PC-3 (cell line): ENCODE data around the gene RTP5. TPM values are rescaled to one million over a fixed set of nuclear protein-coding genes. Genes with fewer than 3 reads are reported as not detected.
"Not testable (repeated sequence)": the region's sequence is repeated elsewhere in the genome, so short reads cannot be mapped to it uniquely, and the experiment has no call there.

Experiments
- ATAC-seq: fragments of 200-7000 bp; cut with Tn5 transposase; 2 replicates; pipeline ENCODE4 v1.9.1; 2020; ENCODE audit warnings: mild to moderate bottlenecking, moderate library complexity
- Bru-seq: library from RNA; stranded (reverse); fragments of 400-500 nt; gene quantifications from one replicate; lab custom pipeline; 2021; lab: Mats Ljungman, UMichigan
- BruChase-seq, 2 experiments: library from RNA; stranded (reverse); fragments of 400-500 nt; gene quantifications; one replicate each; lab custom pipeline; 2021; lab: Mats Ljungman, UMichigan
- BruUV-seq: library from RNA; stranded (reverse); fragments of 400-500 nt; replicated peaks from 2 replicates; lab custom pipeline; 2021; lab: Mats Ljungman, UMichigan
- CTCF ChIA-PET: fragments of 300-600 bp; sonication (Branson Sonifier 250); formaldehyde crosslinking; loops from one replicate; lab custom pipeline; 2022; ENCODE audit warnings: antibody characterized with exemption; lab: Charles Lee
- POLR2A ChIA-PET: fragments of 300-600 bp; sonication (Branson Sonifier 250); formaldehyde crosslinking; loops from one replicate; lab custom pipeline; 2022; ENCODE audit warnings: antibody characterized with exemption; ENCODE audit not compliant: unreplicated experiment; lab: Charles Lee
- DNase-seq: peaks from one replicate; pipeline ENCODE4 v3.0.0-alpha.2; 2015
- H2AFZ ChIP-seq: fragments of 300-600 bp; sonication (generic); 2 replicates; pipeline ENCODE4 v1.6.0; 2016; ENCODE audit warnings: antibody characterized with exemption, low read length
- H3F3A ChIP-seq: fragments of 300-600 bp; sonication (generic); one replicate; pipeline ENCODE4 v1.6.0; 2017; ENCODE audit warnings: antibody characterized with exemption, low read length, control low read depth, mild to moderate bottlenecking; ENCODE audit not compliant: unreplicated experiment
- H3K27ac ChIP-seq: fragments of 300-600 bp; sonication (generic); 2 replicates; pipeline ENCODE4 v1.5.1; 2016; ENCODE audit warnings: mild to moderate bottlenecking, low read length
- H3K27me3 ChIP-seq: fragments of 300-600 bp; sonication (generic); 2 replicates; pipeline ENCODE4 v1.6.1; 2016; ENCODE audit warnings: low read length, mixed read lengths
- H3K36me3 ChIP-seq: fragments of 300-600 bp; sonication (generic); 2 replicates; pipeline ENCODE4 v1.6.1; 2016; ENCODE audit warnings: low read depth, mixed run types, low read length, mixed read lengths
- H3K4me1 ChIP-seq: fragments of 300-600 bp; sonication (generic); 2 replicates; pipeline ENCODE4 v1.5.1; 2016; ENCODE audit warnings: low read length; ENCODE audit not compliant: insufficient read depth
- H3K4me2 ChIP-seq: fragments of 300-600 bp; sonication (generic); 2 replicates; pipeline ENCODE4 v1.6.0; 2016; ENCODE audit warnings: low read length
- H3K4me3 ChIP-seq: fragments of 300-600 bp; sonication (generic); 2 replicates; pipeline ENCODE4 v1.5.1; 2016; ENCODE audit warnings: mild to moderate bottlenecking, low read length, mixed read lengths
- H3K79me2 ChIP-seq: fragments of 300-600 bp; sonication (generic); 2 replicates; pipeline ENCODE4 v1.6.1; 2017; ENCODE audit warnings: low read length, mixed read lengths
- H3K9ac ChIP-seq: fragments of 300-600 bp; sonication (generic); 2 replicates; pipeline ENCODE4 v1.6.0; 2016; ENCODE audit warnings: mild to moderate bottlenecking, low read length
- H3K9me2 ChIP-seq: fragments of 300-600 bp; sonication (generic); replicated peaks from 2 replicates; pipeline ENCODE4 v1.6.1; 2016; ENCODE audit warnings: mixed run types, low read length, mixed read lengths
- H3K9me3 ChIP-seq: fragments of 300-600 bp; sonication (generic); 2 replicates; pipeline ENCODE4 v1.6.1; 2016; ENCODE audit warnings: low read length, mixed read lengths
- H4K20me1 ChIP-seq: fragments of 300-600 bp; sonication (generic); 2 replicates; pipeline ENCODE4 v1.6.1; 2016; ENCODE audit warnings: low read length, mixed read lengths
- EZH2 ChIP-seq: fragments of 300-600 bp; sonication (generic); IDR thresholded peaks from one replicate; pipeline ENCODE4 v1.6.1; 2017; ENCODE audit warnings: antibody characterized with exemption, mild to moderate bottlenecking, low read length; ENCODE audit not compliant: unreplicated experiment
- EZH2phosphoT487 ChIP-seq: fragments of 300-600 bp; sonication (generic); IDR thresholded peaks from 2 replicates; pipeline ENCODE4 v1.6.1; 2018; ENCODE audit warnings: mild to moderate bottlenecking, antibody characterized with exemption, low read length, borderline replicate concordance
- intact Hi-C: fragments of 100-400 bp; cut with micrococcal nuclease; formaldehyde crosslinking; loops from 2 replicates; pipeline ENCODE4 v1.9.0; 2023
- long read RNA-seq: library from polyadenylated mRNA; unstranded; transcript quantifications from one replicate; pipeline ENCODE4 v2.0.0, GENCODE V29; 2021; ENCODE audit not compliant: unreplicated experiment
- total RNA-seq: library from RNA; depleted of rRNA; stranded (reverse); fragments of >200 nt; gene quantifications from 2 replicates; pipeline ENCODE4 v1.2.3, GENCODE V29; 2014; rRNA removed
- TF ChIP-seq, protein P1 (sequence below): fragments of 300-600 bp; sonication (generic); conservative IDR thresholded peaks from 2 replicates; pipeline ENCODE4 v1.5.1; 2017; ENCODE audit warnings: antibody characterized with exemption, low read depth, mild to moderate bottlenecking, low read length

RTP5 gene
- not detected in 2 replicates for total RNA-seq
- Bru-seq, nascent RNA: not detected
- BruChase-seq, experiment 1, labeled RNA remaining after a 6-hour chase: percentile 12 among the genes with signal in this experiment
- BruChase-seq, experiment 2, labeled RNA remaining after a 2-hour chase: not detected
- long read RNA-seq: 0 reads

- Histone ChIP-seq H4K20me1 (no peaks in the 10 kb centered on the region), H3K9me2 (no peaks in the 10 kb centered on the region), H3K79me2 (no peaks in the 10 kb centered on the region), H3K36me3 (no peaks in the 10 kb centered on the region), H3K4me3 (peak within 1 kb of the TSS; percentile 30; the same call in 1 of the 2 replicates), H3K4me2 (peak within 1 kb of the TSS; percentile 73), H2AFZ (peak within 1 kb of the TSS; percentile 66), H3K9ac (no peak within 1 kb of the TSS), H3F3A (no peaks in the 10 kb centered on the region), H3K27me3 (no peaks in the 10 kb centered on the region), H3K4me1 (no peaks in the 10 kb centered on the region), H3K27ac (no peak within 1 kb of the TSS), H3K9me3 (no peaks in the 10 kb centered on the region)
- POLR2A ChIA-PET: no interaction called here
- intact Hi-C loops: loop anchor here (10.0 kb wide), 1 partner anchor 135 kb away; the partner anchor contains the start of gene D2HGDH
- DNase-seq: peak; percentile 12
- CTCF ChIA-PET: no interaction called here
- ATAC-seq: peak; percentile 42
- no peak for TF ChIP-seq EZH2
- TF ChIP-seq EZH2phosphoT487: no peak
- TF ChIP-seq, protein P1, sequence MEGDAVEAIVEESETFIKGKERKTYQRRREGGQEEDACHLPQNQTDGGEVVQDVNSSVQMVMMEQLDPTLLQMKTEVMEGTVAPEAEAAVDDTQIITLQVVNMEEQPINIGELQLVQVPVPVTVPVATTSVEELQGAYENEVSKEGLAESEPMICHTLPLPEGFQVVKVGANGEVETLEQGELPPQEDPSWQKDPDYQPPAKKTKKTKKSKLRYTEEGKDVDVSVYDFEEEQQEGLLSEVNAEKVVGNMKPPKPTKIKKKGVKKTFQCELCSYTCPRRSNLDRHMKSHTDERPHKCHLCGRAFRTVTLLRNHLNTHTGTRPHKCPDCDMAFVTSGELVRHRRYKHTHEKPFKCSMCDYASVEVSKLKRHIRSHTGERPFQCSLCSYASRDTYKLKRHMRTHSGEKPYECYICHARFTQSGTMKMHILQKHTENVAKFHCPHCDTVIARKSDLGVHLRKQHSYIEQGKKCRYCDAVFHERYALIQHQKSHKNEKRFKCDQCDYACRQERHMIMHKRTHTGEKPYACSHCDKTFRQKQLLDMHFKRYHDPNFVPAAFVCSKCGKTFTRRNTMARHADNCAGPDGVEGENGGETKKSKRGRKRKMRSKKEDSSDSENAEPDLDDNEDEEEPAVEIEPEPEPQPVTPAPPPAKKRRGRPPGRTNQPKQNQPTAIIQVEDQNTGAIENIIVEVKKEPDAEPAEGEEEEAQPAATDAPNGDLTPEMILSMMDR: no peak
- no TSS peak for BruUV-seq
Observed at GRCh38 chr2:241869087-241869961, at the start of gene RTP5. Gene RTP5, plus strand, starts transcription at chr2:241869729. Its CDS starts 28 bp downstream, at chr2:241869757.

GRCh38 chr2:241819947-241820624, 49.4 kb upstream of the RTP5 start:
- H3F3A ChIP-seq, CTCF ChIA-PET, H3K9me2 ChIP-seq, H3K36me3 ChIP-seq, H3K27ac ChIP-seq, H3K27me3 ChIP-seq, H4K20me1 ChIP-seq, intact Hi-C loops, H3K79me2 ChIP-seq, POLR2A ChIA-PET, H2AFZ ChIP-seq, BruUV-seq, DNase-seq, ATAC-seq, H3K4me2 ChIP-seq, H3K4me3 ChIP-seq, H3K9ac ChIP-seq, H3K4me1 ChIP-seq, H3K9me3 ChIP-seq: not testable (repeated sequence)

GRCh38 chr2:241820625-241821384, 48.7 kb upstream of the RTP5 start:
- Histone ChIP-seq H3K36me3 (no peaks in the 10 kb centered on the region), H3K9me3 (no peaks in the 10 kb centered on the region), H3K4me1 (no peaks in the 10 kb centered on the region), H3K9ac (no peak overlapping the region), H3K9me2 (no peaks in the 10 kb centered on the region), H3K27ac (no peak overlapping the region), H3K27me3 (no peaks in the 10 kb centered on the region), H2AFZ (no peak overlapping the region), H3K79me2 (no peaks in the 10 kb centered on the region), H3K4me3 (no peak overlapping the region), H4K20me1 (no peaks in the 10 kb centered on the region), H3F3A (no peaks in the 10 kb centered on the region), H3K4me2 (no peak overlapping the region)
- no TSS peak for BruUV-seq
- ChIA-PET CTCF (no interaction called here), POLR2A (no interaction called here)
- TF ChIP-seq, protein P1: no peak
- TF ChIP-seq EZH2phosphoT487 (no peak), EZH2 (no peak)
- intact Hi-C loops: no loop called here
- ATAC-seq (no peak), DNase-seq (no peak)
